ENCODE measurements around the gene RNF214. TPM values are rescaled to one million over a fixed set of nuclear protein-coding genes. Genes with fewer than 3 reads are reported as not detected.
A peak's percentile ranks its signal among the peaks of the same experiment; 100 is the strongest.

RNF214 gene
- total and polyA plus RNA-seq, 2 experiments from 2014 or later, result 12.5 to 27.0 TPM

DNA sequence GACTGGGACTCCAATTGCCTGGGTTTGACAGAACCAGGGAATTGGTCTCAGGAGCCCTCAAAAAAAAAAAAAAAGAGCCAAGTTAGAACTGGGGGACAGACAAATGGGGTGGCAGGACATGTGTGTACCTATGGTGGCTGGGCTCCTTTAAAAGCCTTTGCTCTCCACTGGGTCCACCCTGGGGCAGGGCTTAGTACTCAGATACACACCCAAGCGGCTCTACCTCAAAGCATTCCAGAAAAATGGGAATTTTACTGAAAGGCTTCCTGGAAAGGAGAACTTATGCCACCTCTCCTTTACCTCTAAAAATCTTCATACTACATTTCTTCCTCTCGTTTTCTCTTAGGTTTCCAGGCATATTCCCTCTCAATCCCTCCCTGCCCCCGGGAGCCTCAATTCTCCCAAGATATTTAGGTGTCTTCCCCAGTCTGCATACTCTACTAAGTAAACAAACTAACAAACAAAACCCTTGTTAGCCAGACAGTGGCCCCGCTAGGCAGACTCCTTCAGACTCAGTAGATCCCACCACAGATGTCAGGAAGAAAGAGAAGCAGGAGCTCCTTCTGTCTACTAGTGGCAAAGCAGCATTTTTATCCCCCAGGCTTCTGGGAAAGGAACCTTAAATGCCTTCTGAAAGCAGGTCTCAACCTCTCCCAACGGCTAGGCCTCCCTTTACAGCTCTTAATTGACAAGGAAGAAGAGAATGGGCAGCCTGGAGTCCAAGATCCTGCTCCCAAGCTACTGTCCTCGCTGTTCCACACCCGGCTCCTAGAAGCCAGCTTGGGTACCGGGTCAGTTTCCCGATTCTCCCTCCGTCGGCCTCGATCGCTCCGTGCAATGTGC is 1.3 kb upstream of the RNF214 start:
- Histone ChIP-seq H3K4me2 (peak overlapping the region; percentile 86), H3K4me1 (ENCODE audit: insufficient read depth) (peaks cover 24% of the 10 kb centered on the region), H3K27me3 (no peaks in the 10 kb centered on the region), H3K9me3 (ENCODE audit: low read depth) (no peaks in the 10 kb centered on the region), H2AFZ (peak overlapping the region; percentile 100), H3K4me3 (peak overlapping the region; percentile 100), H3K27ac (peak overlapping the region; percentile 98), H4K20me1 (ENCODE audit: insufficient read depth, poor library complexity, severe bottlenecking) (no peaks in the 10 kb centered on the region), H3K9me2 (replicated peaks; ENCODE audit: insufficient read depth) (no peaks in the 10 kb centered on the region), H3K36me3 (replicated peaks; ENCODE audit: insufficient read depth, low read depth) (no peaks in the 10 kb centered on the region), H3K79me2 (peaks cover 58% of the 10 kb centered on the region)
- no peak for TF ChIP-seq EZH2 (IDR thresholded peaks at IDR 0.05; ENCODE audit: borderline replicate concordance)
- TF ChIP-seq EZH2phosphoT487 (IDR thresholded peaks at IDR 0.05; ENCODE audit: low read depth, severe bottlenecking, unreplicated experiment), result no peak
- TF ChIP-seq, protein P1, sequence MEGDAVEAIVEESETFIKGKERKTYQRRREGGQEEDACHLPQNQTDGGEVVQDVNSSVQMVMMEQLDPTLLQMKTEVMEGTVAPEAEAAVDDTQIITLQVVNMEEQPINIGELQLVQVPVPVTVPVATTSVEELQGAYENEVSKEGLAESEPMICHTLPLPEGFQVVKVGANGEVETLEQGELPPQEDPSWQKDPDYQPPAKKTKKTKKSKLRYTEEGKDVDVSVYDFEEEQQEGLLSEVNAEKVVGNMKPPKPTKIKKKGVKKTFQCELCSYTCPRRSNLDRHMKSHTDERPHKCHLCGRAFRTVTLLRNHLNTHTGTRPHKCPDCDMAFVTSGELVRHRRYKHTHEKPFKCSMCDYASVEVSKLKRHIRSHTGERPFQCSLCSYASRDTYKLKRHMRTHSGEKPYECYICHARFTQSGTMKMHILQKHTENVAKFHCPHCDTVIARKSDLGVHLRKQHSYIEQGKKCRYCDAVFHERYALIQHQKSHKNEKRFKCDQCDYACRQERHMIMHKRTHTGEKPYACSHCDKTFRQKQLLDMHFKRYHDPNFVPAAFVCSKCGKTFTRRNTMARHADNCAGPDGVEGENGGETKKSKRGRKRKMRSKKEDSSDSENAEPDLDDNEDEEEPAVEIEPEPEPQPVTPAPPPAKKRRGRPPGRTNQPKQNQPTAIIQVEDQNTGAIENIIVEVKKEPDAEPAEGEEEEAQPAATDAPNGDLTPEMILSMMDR (IDR thresholded peaks at IDR 0.05; ENCODE audit: poor library complexity), result no peak
- DNase-seq (ENCODE audit: low spot score), result no peak
- 10% methylated on average over 14 of the region's 14 CpGs for WGBS (ENCODE audit: low lambda C conversion rate, missing lambda C conversion rate)

DNA sequence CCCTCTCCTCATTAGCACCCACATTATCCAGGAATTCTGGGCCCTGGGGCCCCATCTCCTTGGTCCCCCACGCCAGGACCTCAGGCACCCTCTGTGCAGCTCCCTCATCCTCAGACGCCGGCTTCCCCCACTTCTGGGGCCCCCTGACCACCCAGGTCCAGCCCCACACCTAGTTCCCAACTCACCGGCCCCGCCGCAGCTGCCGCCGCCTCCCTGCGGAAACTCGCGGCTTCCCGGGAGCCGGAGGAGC is 704 bp upstream of the RNF214 start, which contains the start of gene PCSK7:
Gene PCSK7, minus strand, starts transcription at position 232 of the 250 bp plus-strand sequence. CDS start 2,229 bp downstream, outside the sequence.
- H3K27me3 ChIP-seq, result no peaks in the 10 kb centered on the region
- DNase-seq (ENCODE audit: low spot score), result no peak
- H3K9me2 ChIP-seq (replicated peaks; ENCODE audit: insufficient read depth), result no peaks in the 10 kb centered on the region
- WGBS (ENCODE audit: low lambda C conversion rate, missing lambda C conversion rate), result 1% methylated on average over 10 of the region's 13 CpGs
- peak within 1 kb of the TSS; percentile 92 for H3K4me2 ChIP-seq
- no peaks in the 10 kb centered on the region for H3K9me3 ChIP-seq (ENCODE audit: low read depth)
- H2AFZ ChIP-seq, result peak within 1 kb of the TSS; percentile 100
- TF ChIP-seq, protein P1 (IDR thresholded peaks at IDR 0.05; ENCODE audit: poor library complexity), result no peak
- TF ChIP-seq EZH2 (IDR thresholded peaks at IDR 0.05; ENCODE audit: borderline replicate concordance), result no peak
- no peak for TF ChIP-seq EZH2phosphoT487 (IDR thresholded peaks at IDR 0.05; ENCODE audit: low read depth, severe bottlenecking, unreplicated experiment)
- peak within 1 kb of the TSS; percentile 100 for H3K4me3 ChIP-seq
- H3K79me2 ChIP-seq, result peaks cover 62% of the 10 kb centered on the region
- H3K27ac ChIP-seq, result peak within 1 kb of the TSS; percentile 98
- H4K20me1 ChIP-seq (ENCODE audit: insufficient read depth, poor library complexity, severe bottlenecking), result no peaks in the 10 kb centered on the region
- H3K36me3 ChIP-seq (replicated peaks; ENCODE audit: insufficient read depth, low read depth), result no peaks in the 10 kb centered on the region
- peaks cover 24% of the 10 kb centered on the region for H3K4me1 ChIP-seq (ENCODE audit: insufficient read depth)

DNA sequence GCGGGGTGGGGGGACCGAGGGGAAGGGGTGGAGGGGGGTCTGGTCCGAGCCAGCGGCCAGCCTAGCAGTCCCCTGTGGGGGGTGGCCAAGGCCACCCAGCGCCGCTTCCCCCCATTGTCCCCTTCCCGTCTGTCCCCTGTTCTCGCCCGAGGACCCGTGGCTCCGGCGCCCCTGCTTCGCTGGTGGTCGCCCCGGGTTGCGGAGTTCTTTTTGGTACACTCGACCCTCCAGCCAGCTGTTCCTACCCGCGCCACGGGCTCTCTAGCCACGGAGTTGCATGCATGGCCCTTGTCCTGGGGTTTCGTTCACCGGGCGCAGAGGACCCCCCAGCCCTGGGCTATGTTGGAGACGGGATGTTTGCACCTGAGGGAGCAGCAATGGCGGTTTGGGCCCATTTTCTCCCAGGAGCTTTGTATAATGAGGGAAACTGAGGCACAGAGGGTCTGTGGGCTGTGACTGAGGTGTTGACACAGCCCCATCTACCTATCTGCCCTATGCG is 489 bp downstream of the RNF214 start:
- WGBS (ENCODE audit: low lambda C conversion rate, missing lambda C conversion rate), result 4% methylated on average over 14 of the region's 27 CpGs
- peak overlapping the region; percentile 92 for H3K4me2 ChIP-seq
- H2AFZ ChIP-seq, result peak overlapping the region; percentile 92
- H3K9me2 ChIP-seq (replicated peaks; ENCODE audit: insufficient read depth), result no peaks in the 10 kb centered on the region
- DNase-seq (ENCODE audit: low spot score), result no peak
- H3K4me3 ChIP-seq, result peak overlapping the region; percentile 100
- H3K4me1 ChIP-seq (ENCODE audit: insufficient read depth), result peaks cover 24% of the 10 kb centered on the region
- no peaks in the 10 kb centered on the region for H3K27me3 ChIP-seq
- TF ChIP-seq EZH2 (IDR thresholded peaks at IDR 0.05; ENCODE audit: borderline replicate concordance), result no peak
- TF ChIP-seq EZH2phosphoT487 (IDR thresholded peaks at IDR 0.05; ENCODE audit: low read depth, severe bottlenecking, unreplicated experiment), result no peak
- TF ChIP-seq, protein P1 (IDR thresholded peaks at IDR 0.05; ENCODE audit: poor library complexity), result no peak
- no peaks in the 10 kb centered on the region for H3K36me3 ChIP-seq (replicated peaks; ENCODE audit: insufficient read depth, low read depth)
- no peaks in the 10 kb centered on the region for H4K20me1 ChIP-seq (ENCODE audit: insufficient read depth, poor library complexity, severe bottlenecking)
- peaks cover 66% of the 10 kb centered on the region for H3K79me2 ChIP-seq
- no peaks in the 10 kb centered on the region for H3K9me3 ChIP-seq (ENCODE audit: low read depth)
- H3K27ac ChIP-seq, result peak overlapping the region; percentile 80

Data from hepatocyte (in vitro differentiated cells).